HG03159 (cell line): ENCODE data around the gene SH3RF3.

ENCODE experiments used
- ATAC-seq: cut with Tn5 transposase; IDR thresholded peaks from one replicate; pipeline ENCODE4 v1.9.1; 2021; ENCODE audit warnings: mild to moderate bottlenecking, moderate library complexity; ENCODE audit not compliant: unreplicated experiment

SH3RF3 gene

DNA sequence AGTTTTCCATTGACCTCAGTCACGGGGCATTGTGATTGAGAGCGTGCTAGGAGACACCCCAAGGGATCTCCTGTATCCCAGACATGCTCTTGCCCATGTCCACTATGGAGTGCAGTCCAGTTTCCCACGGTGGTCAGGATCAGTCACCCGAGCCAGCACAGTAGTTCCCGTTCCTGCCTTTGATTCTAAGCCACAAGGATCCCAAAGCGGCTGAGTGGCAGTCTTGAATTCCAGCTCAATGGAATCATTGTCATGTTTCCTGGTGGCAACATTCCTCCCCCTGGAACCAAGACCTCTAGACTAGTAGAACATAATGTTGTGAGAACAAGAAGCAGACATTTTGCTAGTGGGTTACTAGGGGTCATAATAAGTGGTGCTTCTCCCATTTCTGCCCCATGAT, 330.5 kb downstream of the SH3RF3 start:
- ATAC-seq = no peak

DNA sequence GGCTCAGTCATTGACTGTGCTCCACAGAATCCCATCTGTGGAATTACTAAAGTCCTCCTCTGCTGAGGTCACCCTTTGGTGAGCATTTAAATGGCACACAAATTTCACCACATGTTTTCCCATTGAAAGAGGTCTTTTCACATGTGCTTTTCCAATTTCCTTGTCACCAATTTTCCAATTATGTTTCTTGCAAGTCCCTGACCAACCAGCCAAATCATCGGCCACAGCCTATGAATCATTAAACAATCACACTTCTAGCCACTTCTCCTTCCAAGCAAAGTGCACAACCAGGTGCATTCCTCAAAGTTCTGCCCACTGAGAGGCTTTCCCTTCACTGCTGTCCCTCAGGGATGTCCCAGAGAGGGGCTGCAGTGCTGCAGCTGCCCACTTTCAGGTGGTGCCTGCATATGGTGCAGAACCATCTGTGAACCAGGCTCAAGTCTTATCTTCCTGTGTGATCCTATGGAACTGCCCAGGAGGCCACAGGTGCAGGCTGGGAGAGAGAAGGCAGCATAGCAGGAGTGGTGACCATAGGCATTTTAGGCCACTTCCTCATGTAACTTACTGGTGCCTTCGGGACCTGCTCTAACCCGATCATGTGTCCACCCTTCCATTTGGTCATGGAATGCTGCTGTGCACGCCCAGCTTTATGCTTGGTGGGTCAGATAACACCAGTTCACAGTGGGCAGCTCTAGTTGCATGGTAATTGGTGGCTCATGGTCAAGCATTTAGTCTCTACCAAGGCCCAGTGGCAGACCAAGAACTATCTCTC, 331.7 kb downstream of the SH3RF3 start:
- no peak for ATAC-seq

DNA sequence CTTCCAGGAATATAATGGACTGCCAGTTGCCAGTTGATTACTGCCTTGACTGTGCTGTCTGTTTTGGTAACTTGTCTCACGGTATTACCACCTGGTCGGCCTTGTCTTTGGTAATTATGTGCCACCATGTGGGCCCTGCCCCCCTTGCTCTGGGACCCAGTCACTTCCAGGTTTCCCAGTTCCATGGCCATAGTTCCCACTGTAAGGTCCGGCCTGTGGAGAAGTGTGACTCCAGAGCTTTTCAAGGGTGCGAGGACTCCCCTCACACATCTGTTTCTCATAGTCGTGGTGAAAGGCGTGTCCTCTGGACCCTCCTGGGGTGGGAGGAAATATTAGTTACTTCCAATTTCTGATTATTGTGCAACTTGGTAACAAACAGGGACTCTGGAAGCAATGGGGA, 334.2 kb downstream of the SH3RF3 start:
- ATAC-seq = no peak

DNA sequence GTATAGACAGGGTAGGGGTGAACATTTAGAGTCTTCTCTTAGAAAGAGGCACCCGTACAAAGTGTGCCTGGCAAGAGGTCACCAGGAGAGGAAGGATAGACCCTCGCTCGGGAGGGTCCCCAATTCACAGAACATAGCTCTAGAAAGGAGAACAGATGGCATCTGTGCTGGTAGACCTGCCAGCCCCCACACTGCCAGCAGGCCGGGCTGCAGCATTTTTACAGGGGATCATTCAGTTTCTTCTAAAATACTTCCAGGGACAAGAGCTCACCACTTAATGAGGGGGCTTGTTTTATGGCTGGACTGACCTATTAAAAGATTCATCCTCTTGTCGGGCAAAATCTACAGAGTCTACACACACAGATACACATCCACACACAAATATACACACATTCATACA, 334.9 kb downstream of the SH3RF3 start:
- no peak for ATAC-seq

DNA sequence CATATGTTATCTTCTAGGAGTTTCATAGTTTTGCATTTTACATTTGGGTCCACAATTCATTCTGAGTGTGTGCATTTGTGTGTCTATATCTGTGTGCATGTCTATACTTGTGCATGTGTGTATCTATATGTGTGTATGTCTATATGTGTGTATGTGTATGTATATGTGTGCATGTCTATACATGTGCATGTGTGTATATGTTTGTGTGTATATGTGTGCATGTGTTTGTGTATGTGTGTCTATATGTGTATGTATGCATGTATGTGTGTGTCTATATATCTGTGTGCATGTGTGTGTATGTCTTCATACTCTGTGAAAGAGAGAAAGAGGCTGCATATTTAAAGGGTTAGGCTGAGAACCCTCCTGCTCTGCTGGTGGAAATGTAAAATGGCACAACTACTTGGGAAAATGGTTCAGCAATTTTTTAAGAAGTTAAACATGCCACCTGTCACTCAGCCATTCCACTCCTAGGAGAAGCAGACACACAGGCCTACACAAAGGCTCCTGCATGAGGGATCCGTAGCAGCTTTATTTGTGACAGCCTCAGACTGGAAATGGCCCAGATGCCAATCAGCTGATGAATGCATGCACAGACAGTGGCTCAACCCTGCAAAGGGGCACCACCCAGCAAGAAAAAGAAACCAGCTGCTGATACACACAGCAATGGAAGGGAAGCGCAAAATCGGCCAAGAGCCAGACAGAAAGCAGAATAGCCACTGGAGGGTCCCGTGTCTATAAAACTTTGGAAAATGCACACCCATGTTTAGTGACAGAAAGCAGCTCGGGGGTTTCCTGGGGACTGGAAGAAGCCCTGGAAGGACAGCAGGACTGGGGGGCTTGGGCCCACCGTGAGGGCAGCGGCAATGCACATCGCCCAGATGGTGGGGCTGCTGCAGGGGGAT, 337.9 kb downstream of the SH3RF3 start:
- no peak for ATAC-seq

DNA sequence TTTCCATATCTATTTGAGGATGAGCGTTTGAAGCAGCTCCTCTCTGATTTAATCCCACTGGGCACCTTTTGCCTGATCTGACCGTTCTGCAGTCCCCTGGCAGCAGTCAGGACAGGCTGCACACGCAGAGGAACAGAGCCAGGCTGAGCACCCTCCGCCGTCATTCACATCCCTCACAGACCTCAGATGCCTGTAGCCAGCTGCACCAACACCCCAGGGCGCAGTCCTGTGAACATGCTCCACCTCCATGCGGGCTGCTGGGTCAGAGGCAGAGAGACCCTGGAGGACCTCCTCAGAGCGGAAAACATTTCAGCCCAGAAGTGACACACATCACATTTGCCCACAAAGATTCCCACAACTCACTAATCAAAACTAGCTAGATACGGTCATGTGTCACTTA, 338.7 kb downstream of the SH3RF3 start:
- ATAC-seq = no peak

DNA sequence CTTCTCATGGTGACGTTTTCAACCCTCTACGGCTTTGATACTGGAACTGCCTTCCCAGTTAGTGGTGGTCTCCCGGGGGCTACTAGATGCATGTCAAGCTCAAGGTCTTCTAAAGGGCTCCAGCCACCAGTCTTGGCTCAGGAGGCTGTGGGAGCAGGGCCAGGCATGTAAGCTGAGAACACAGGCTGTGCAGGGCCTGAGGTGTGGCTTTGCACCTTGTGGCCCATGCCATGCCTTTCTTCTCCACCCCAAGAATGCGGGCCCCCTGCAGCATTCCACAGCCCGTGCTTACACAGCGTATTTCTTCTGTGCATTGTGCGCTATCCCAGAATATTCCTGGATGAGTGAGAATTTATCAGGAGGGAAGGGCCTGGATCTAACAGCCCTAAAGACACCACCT, 339.9 kb downstream of the SH3RF3 start:
- ATAC-seq = no peak

DNA sequence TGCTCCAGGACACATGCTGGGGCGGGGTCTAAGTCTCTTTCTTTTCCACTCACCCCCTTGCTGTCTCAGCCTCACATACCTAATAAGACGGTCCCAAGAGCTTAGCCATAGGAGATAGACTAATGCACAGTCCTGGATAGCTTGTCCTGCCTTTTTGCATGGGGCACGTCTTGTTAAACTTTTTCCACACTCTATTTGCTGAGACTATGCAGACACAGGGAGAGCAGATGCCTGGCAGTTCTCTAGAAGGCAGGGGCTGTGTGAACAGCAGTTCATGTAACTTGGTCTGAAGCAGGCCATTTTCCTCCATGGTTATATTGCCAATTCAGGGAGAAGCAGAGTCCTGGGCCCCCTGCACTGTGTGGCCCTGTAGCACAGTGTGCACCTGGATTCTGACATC, 342.7 kb downstream of the SH3RF3 start:
- no peak for ATAC-seq

DNA sequence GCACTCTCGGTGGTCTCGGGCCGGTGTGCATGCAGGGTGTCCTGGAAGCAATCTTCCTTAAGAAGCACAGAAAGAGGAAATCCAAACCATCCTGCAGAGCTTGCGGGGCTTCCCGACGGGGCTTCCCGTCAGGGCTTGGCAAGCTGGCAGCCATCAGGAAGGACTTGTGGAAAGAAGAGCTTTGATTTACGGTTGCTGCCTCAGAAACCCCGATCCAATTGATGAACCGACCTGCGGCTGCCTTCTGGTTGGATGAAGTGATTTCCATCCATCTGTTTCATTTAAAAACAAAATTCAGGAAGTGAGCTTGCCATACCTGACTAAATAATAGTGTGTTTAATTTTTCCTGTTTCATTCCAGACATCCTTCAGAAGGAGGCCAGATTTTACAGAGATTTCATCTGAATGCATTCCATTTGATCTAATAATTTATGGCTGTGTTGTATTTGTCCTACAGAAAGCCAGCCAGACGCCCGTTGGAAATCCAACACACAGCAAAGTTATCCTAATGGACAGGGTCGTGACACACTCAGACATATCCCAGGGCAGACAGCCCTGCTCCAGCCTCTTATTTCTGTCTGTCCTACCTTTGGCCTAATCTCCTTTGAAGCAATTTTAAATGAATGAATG, 343.4 kb downstream of the SH3RF3 start:
- ATAC-seq = no peak

DNA sequence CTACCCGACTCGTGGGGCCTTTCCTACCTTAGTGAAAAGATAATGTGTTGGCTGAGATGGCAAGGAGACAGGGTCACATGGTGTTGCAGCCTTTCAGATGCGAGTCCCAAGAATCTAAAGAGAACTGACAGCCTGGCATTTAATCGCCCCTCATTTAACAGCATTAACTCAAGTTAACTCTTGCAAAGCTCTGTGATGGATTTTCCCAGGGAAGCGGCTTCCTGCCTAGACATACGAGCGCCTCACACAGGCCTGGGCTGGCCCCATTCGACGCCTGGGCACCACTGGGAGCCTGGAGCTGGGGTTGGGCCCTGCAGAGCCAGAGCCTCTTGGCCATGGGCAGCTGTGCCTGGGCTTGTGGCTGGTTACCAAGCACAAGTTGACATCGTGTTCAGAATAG, 344.0 kb downstream of the SH3RF3 start:
- no peak for ATAC-seq

DNA sequence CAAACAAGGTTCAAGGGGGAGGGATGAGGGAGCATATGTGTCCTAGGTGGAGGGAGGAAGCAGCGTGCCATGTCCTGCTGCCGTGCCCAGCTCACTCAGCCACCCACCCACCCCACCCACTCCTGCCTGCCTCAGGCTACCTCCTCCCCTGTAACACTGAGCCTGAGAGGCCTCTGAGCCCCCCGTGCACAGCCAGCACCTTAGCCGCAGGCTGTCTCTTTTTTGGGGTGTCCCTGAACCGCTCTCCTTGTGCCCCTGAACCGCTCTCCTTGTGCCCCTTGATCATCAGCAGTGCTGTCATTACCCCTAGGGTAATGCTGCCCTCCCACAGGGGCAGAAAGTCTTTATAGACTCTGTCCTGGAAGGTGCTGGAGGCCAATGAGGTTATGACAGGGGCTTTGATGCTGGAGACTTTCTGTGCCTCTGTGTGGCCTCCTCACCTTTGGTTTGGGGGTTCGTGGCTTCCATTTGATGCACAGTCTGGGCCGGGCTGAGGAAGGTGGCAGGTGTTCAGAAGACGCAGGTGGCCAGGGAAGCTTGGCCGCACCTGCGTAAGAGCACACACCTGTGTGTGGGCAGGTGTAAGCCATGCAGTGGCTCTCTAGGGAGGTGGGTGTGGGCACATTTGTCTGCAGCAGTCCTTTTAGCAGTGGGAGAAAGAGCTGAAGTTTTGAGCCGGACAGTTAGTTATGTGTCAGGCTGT, 344.8 kb downstream of the SH3RF3 start:
- no peak for ATAC-seq

DNA sequence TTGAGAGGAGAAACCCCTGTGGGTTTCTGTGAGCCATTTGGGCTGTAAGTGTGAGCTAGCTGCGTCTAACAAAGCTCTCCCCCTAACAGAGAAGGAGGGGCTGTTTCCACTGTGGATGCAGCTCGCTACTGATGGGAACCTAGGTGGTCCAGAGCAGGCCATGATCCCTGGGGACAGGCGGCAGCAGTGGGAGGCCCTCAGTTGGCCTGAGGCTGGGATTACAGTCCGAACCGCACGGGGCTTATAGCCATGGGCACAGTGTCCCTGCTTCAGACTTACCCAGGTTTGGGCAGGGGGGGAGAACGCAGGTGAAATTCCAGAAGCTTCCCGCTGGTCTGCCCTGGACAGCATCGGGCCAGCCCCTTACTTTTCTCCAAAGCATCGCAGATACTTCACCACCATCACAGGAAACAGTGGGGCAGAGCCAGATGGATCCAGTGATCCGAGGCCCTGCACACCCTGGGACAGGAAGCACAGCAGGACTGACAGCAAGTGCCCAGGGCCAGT, 345.4 kb downstream of the SH3RF3 start:
- no peak for ATAC-seq

DNA sequence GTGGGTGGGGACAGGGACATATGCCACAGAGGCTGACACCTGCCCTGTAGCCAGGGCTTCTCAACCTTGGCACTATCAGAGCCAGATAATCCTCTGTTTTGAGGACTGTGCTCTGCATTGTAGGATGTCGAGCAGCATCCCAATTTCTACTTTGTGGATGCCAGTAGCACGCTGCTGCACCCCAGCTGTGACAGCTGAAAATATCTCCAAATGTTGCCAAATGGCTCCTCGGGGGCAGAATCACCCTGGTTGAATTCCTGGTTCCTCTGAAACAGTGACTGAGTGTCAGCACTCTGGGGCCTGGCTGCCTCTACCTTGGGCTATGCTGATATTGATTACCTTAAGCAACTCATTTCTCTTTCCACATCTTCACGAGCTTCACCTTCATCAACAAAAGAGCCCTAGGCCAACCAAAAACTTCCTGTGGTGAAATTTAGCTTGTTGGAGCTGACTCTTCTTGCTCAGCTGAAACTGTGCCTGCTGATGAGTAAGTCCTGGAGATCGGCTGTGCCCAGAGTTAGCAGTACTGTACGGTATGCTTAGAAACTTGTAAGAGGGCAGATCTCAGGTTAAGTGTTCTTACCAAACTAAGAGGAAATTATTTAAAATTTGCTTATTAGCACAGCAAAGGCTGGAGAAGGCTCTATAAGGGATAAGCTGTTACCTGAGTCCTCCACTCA, 346.7 kb downstream of the SH3RF3 start:
- ATAC-seq = no peak

DNA sequence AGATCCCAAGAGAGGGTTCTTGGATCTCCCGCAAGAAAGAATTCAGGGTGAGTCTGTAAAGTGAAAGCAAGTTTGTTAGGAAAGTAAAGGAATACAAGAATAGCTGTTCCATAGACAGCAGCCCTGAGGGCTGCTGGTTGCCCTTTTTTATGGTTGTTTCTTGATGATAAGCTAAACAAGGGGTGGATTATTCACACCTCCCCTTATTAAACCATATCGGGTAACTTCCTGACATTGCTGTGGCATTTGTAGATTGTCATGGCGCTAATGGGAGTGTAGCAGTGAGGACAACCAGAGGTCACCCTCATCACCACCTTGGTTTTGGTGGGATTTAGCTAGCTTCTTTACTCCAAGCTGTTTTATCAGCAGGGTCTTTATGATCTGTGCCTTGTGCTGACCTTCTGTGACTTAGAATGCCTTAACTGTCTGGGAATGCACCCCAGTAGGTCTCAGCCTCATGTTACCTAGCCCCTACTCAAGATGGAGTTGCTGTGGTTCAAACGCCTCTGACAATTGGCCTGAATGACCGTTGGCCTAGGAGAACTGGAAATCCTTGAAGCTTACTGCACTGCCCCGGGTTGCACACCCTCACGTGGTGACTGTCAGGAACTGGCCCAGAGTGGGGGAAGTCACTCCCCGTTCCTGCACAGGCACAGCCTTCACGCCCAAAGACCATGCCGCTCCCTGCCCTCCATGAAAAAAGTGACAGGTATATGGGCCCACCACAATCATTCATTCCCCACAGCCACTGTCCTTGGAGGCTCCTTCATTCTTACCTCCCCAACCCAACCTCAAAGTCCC, 347.8 kb downstream of the SH3RF3 start:
- no peak for ATAC-seq

DNA sequence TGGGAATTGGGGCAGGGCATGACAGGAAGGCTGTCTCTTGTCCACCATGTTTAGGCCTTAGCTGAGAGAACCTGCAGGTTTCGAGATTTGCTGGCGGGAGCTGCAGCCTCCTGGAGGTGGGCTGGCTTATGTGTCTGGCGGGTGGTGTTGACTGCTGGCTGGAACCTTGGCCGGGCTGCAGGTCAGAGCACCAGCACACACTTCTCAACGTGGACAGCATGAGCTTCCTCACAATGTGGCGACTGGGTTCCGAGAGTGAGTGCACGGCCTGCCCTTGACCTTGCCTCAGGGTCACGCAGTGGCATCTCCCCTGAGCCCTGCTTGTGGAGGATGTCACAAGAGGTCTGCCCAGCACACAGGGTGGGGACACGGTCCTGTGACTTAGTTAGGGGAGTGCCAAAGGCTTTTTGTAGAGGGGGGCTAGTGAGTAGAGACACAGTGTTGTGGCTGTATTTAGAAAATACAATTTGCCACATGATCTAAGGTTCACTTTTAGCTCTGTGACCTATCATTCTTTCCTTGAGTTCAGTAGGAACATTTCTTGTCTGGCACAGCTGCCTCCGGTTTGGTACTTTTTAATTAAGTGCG, 350.0 kb downstream of the SH3RF3 start:
- ATAC-seq = no peak

DNA sequence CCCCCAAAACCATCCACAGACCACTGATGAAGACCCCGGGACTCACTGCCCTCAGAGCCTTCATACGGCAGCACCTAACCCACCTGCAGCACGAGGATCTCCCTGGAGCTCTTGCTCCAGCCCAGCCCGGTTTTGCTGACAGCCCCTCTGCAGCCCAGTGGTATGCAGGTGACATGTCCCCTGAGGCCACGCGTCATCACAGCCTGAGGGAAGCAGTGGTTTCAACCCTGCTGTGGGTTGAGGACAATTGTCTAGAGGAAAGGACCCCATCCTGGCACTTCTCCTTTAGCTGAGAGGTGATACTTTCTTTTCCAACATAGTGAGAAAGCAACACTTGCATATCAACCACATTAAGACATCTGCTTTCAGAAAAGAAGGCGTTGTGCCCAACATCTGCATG, 350.8 kb downstream of the SH3RF3 start:
- ATAC-seq = no peak

DNA sequence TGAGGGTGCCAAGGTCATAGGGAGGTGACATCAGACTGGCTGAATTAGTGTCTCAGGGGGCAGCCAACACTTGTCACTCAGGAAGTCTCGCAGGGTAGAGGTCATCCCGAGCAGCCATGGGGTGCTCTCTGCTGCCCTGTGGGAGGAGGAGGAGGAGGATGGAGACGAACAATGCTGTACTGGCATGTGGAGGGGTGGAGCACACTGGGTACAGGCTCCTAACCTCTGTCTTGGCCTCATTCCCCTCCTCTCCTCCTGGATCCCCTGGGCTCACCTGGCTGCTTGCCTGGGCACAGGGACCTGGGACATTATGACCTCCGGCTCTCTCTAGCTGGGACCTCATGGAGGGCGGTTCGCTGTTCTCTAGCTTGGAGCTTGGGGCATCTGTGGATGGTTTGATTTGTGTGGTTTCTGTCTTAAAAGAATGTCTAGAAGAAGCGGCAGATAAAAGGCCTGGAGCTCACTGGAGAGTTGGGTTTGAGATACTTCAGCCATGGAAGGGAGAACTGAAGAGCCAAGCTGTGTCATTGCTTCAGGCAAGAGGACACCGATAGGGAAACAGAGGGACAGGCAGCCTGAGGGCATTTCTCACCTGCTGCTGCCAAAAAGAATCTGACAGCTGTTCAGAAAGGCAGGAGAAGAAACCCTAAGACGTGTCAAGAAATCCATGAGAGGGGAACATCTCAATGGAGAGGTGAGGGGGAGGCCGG, 351.6 kb downstream of the SH3RF3 start:
- no peak for ATAC-seq

DNA sequence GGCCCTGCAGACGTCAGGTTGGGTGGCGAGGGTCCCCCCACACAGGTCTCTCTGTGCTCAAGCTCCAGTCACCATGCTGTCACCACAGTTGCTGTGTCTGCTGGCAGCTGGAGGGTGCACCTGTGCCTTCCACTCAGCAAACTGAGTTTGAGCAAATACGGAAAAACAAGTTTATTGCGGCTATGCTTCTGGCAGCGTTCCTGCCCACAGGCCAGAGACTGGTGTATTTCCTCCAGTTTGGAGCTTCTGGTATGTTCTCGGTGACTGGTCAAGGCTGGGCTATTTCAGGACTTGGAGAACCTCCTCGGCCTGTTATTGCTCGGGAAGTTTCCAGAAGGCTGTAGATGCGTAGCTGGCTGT, 352.2 kb downstream of the SH3RF3 start:
- no peak for ATAC-seq

DNA sequence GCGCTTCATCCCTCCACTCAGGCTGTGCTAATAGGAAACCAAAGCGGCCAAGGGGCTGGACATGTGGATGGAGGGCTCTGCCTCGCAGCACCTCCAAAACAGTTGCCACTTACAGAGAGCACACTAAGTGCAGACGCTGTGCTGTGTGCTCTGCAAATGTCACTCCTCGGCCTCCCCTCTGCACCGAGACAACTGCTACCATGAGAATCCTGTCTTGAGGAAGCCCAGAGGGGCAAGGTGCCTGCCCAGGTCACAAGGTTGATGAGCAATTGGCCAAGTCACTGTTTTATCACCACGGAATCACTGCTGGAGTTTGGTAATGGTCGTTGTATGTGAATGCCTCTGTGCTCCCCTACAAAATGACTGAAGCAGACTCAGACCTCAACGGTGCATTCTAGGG, 352.6 kb downstream of the SH3RF3 start:
- ATAC-seq = no peak
